Measurements from ENCODE around the gene CNIH4. TPM values are rescaled to one million over a fixed set of nuclear protein-coding genes. Genes with fewer than 3 reads are reported as not detected.

Gene CNIH4
- total RNA-seq, 1 experiment from 2014 or later: 48.9 TPM

- Histone ChIP-seq H4K20me1 (ENCODE audit: insufficient read depth) (no peaks in the 10 kb centered on the region), H3K27me3 (ENCODE audit: insufficient read depth, low read length) (no peaks in the 10 kb centered on the region), H3K9me2 (ENCODE audit: insufficient read depth) (no peaks in the 10 kb centered on the region), H3K9ac (ENCODE audit: low read length) (no peak overlapping the region), H3K27ac (ENCODE audit: low read depth, low read length) (no peak overlapping the region), H3K79me2 (ENCODE audit: insufficient read depth, low read length) (no peaks in the 10 kb centered on the region; the same call in 1 of the 2 replicates), H3K4me2 (ENCODE audit: low read length) (no peak overlapping the region), H3K4me3 (replicated peaks in 1 of 2; ENCODE audit: low read depth in 1 of 2, low read length in 2 of 2) (no peak overlapping the region), H3K9me3 (ENCODE audit: control insufficient read depth in 1 of 2, insufficient read depth in 1 of 2, low read depth in 1 of 2, low read length in 2 of 2) (no peaks in the 10 kb centered on the region), H2AFZ (ENCODE audit: low read depth, low read length, poor library complexity, severe bottlenecking) (no peak overlapping the region), H3K4me1 (ENCODE audit: control insufficient read depth in 1 of 2, insufficient read depth in 2 of 2, low read length in 2 of 2) (no peaks in the 10 kb centered on the region; a peak in 1 of 4 replicates), H3K36me3 (ENCODE audit: control insufficient read depth in 1 of 2, insufficient read depth in 2 of 2, low read length in 2 of 2) (peaks cover 15 to 24% of the 10 kb centered on the region in 2 experiments; a peak in 3 of 4 replicates)
- intact Hi-C loops (cut with micrococcal nuclease): no loop called here
- TF ChIP-seq POLR2AphosphoS5 (IDR thresholded peaks at IDR 0.05; ENCODE audit: low read depth, low read length) (no peak), EGR1 (IDR thresholded peaks at IDR 0.05; ENCODE audit: low read depth) (no peak), POLR2A (IDR thresholded peaks at IDR 0.05; ENCODE audit: borderline replicate concordance, extremely low read depth, insufficient read depth, insufficient read length) (no peak), EZH2phosphoT487 (IDR thresholded peaks at IDR 0.05; ENCODE audit: borderline replicate concordance) (no peak), ZFX (IDR thresholded peaks at IDR 0.05) (no peak), SP1 (IDR thresholded peaks at IDR 0.05; ENCODE audit: low read depth) (no peak), REST (IDR thresholded peaks at IDR 0.05; ENCODE audit: low read depth) (no peak), ELF1 (IDR thresholded peaks at IDR 0.05; ENCODE audit: borderline replicate concordance, low read depth) (no peak), CTCF (IDR thresholded peaks at IDR 0.05 in 2 of 3, conservative IDR thresholded peaks at IDR 0.05 in 1 of 3; ENCODE audit: borderline replicate concordance in 1 of 3, insufficient read depth in 1 of 3, low read depth in 2 of 3, low read length in 2 of 3) (no peak), RAD21 (IDR thresholded peaks at IDR 0.05; ENCODE audit: low read depth) (no peak), TCF7L2 (IDR thresholded peaks at IDR 0.05; ENCODE audit: borderline replicate concordance, extremely low read depth, insufficient read depth, insufficient read length) (no peak), FOSL1 (IDR thresholded peaks at IDR 0.05; ENCODE audit: low read depth) (no peak), JUND (IDR thresholded peaks at IDR 0.05) (no peak), ZBTB33 (IDR thresholded peaks at IDR 0.05; ENCODE audit: extremely low read depth, insufficient replicate concordance, low read length) (no peak), SIN3A (IDR thresholded peaks at IDR 0.05; ENCODE audit: low read depth) (no peak), CEBPB (IDR thresholded peaks at IDR 0.05; ENCODE audit: low read depth) (no peak), EZH2 (IDR thresholded peaks at IDR 0.05) (no peak), MAX (IDR thresholded peaks at IDR 0.05) (no peak)
- BruUV-seq (replicated peaks): no TSS peak
- DNase-seq (ENCODE audit: low read depth, low spot score): no peak
- ChIA-PET CTCF (no interaction called here), POLR2A (no interaction called here), RAD21 (ENCODE audit: low non-redundant PET in 1 of 2, low total read pairs in 2 of 2, uncharacterized antibody in 2 of 2, unreplicated experiment in 2 of 2) (no interaction called here)
- ATAC-seq: no peak
Measured at GRCh38 chr1:224308064-224308463, 48.6 kb upstream of the CNIH4 start.

Measured in HCT116 (cell line).